Lower leg skin (tissue), 3 donors: ENCODE measurements around the gene CDKAL1.

Experiments used
- POLR2A ChIP-seq, 2 donors: fragments of 450-650 bp; IDR thresholded peaks; one replicate each; pipeline ENCODE4 v1.6.1; 2016 to 2017; ENCODE audit warnings: antibody characterized with exemption in 2 of 2, mild to moderate bottlenecking in 1 of 2, moderate library complexity in 1 of 2
- TF ChIP-seq, protein P1 (sequence below), 3 donors: fragments of 450-650 bp; IDR thresholded peaks; one replicate each; pipeline ENCODE4 v1.5.1; 2016; ENCODE audit warnings: antibody characterized with exemption in 3 of 3, mild to moderate bottlenecking in 3 of 3, moderate library complexity in 2 of 3

DNA sequence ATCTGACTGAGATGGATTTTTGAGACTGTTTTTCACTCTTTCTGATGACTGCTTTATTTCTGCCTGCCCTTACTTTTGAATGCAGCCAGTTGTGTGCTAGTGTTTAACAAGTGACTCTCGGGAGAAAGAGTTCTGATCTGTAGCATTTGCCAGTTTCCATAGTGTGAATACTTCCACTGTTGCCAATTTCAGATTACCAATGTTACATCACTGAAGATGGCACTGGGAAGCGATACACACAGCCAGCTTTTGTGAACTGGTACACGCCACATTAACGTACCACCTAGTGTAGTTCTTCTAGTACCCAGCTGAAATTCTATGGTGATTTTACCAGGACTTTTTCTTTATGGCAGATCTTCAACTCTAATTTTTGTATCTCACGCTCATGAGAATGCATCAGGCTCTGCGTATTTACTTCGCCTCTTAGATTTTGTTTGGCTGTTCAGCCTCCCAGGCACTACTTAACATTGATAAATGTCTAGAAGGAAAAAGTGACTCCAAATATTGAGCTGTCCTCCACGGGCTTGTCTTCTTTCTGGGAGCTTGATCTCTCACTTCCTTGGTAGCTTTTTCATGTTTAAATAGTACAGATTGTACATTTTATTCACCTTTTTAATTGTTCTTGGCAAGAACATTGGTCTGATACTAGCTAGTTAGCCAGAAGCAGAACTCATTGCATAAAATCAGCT is 537.7 kb downstream of the CDKAL1 start:
- no peak for TF ChIP-seq POLR2A (IDR thresholded peaks at IDR 0.05)
- TF ChIP-seq, protein P1, sequence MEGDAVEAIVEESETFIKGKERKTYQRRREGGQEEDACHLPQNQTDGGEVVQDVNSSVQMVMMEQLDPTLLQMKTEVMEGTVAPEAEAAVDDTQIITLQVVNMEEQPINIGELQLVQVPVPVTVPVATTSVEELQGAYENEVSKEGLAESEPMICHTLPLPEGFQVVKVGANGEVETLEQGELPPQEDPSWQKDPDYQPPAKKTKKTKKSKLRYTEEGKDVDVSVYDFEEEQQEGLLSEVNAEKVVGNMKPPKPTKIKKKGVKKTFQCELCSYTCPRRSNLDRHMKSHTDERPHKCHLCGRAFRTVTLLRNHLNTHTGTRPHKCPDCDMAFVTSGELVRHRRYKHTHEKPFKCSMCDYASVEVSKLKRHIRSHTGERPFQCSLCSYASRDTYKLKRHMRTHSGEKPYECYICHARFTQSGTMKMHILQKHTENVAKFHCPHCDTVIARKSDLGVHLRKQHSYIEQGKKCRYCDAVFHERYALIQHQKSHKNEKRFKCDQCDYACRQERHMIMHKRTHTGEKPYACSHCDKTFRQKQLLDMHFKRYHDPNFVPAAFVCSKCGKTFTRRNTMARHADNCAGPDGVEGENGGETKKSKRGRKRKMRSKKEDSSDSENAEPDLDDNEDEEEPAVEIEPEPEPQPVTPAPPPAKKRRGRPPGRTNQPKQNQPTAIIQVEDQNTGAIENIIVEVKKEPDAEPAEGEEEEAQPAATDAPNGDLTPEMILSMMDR (IDR thresholded peaks at IDR 0.05), result no peak
